PFSK-1 (cell line): ENCODE results near the gene FAM161B.

Experiments used
- FOXP2 ChIP-seq: optimal IDR thresholded peaks from 2 replicates; pipeline ENCODE3; 2011; ENCODE audit warnings: borderline replicate concordance, control low read depth, inconsistent platforms; ENCODE audit not compliant: insufficient read depth; ENCODE audit errors: extremely low read length, extremely low read depth
- POLR2AphosphoS5 ChIP-seq: IDR thresholded peaks from 2 replicates; pipeline ENCODE4 v1.6.1; 2012; ENCODE audit warnings: low read depth, mild to moderate bottlenecking, control low read depth, low read length, moderate library complexity
- REST ChIP-seq, 2 experiments: IDR thresholded peaks; 2 replicates each; pipeline versions ENCODE4 v1.6.1 to v1.8.0; 2011 to 2012; ENCODE audit warnings: low read depth in 2 of 2, low read length in 2 of 2, control low read depth in 1 of 2, inconsistent platforms in 1 of 2, mild to moderate bottlenecking in 1 of 2, moderate library complexity in 1 of 2; ENCODE audit not compliant: insufficient read depth in 1 of 2
- SIN3A ChIP-seq: IDR thresholded peaks from 2 replicates; pipeline ENCODE4 v1.6.1; 2012; ENCODE audit warnings: mild to moderate bottlenecking, low read length, moderate library complexity, borderline replicate concordance; ENCODE audit not compliant: insufficient read depth
- TAF1 ChIP-seq: IDR thresholded peaks from 2 replicates; pipeline ENCODE4 v1.6.1; 2012; ENCODE audit warnings: low read length, control low read depth, borderline replicate concordance; ENCODE audit not compliant: insufficient read depth

The FAM161B gene

GRCh38 chr14:73886449-73887317, 63.2 kb downstream of the FAM161B start, which contains the start of gene ZNF410:
ZNF410 (plus strand) TSS chr14:73886859; CDS start chr14:73892176, 5,317 bp downstream.
- TF ChIP-seq REST (IDR thresholded peaks at IDR 0.05; ENCODE audit: insufficient read depth in 1 of 2, low read depth in 2 of 2, low read length in 2 of 2) (no peak), FOXP2 (peak; percentile 86), POLR2AphosphoS5 (peak; percentile 51), SIN3A (peak; percentile 22; the same call in 1 of the 2 replicates), TAF1 (0 out of 2 replicates have a peak, but pooled peaks have one; percentile 48)

GRCh38 chr14:73884438-73885190, 65.3 kb downstream of the FAM161B start:
- TF ChIP-seq SIN3A (no peak), TAF1 (no peak), POLR2AphosphoS5 (no peak), FOXP2 (no peak), REST (IDR thresholded peaks at IDR 0.05; ENCODE audit: insufficient read depth in 1 of 2, low read depth in 2 of 2, low read length in 2 of 2) (no peak)
